Activated CD8-positive, alpha-beta T cell treated with anti-CD3 and anti-CD28 coated beads, Interleukin-2, amount 10 ng/mL, durations not matched to agents 7 days and 5 days (primary cell): Measurements from ENCODE around the gene SEC23A. TPM values are rescaled to one million over a fixed set of nuclear protein-coding genes. Genes with fewer than 3 reads are reported as not detected.

Source experiments
- ATAC-seq: fragments of 150-1000 bp; cut with Tn5 transposase; one replicate; pipeline ENCODE4 v1.10.0; 2021; ENCODE audit warnings: moderate library complexity
- CTCF ChIA-PET: fragments of 350-600 bp; sonication (Branson Sonifier 250); formaldehyde crosslinking; loops from one replicate; lab custom pipeline; 2021; ENCODE audit warnings: antibody characterized with exemption; lab: Charles Lee
- POLR2A ChIA-PET: fragments of 350-600 bp; sonication (Branson Sonifier 250); formaldehyde crosslinking; loops from one replicate; lab custom pipeline; 2021; ENCODE audit warnings: antibody characterized with exemption; lab: Charles Lee
- DNase-seq: peaks from one replicate; pipeline ENCODE4 v3.0.0-alpha.2; 2020
- H3K27ac Mint-ChIP-seq: one replicate; pipeline ENCODE4 v1.8.0; 2021; ENCODE audit warnings: mild to moderate bottlenecking, mixed read lengths
- H3K27me3 Mint-ChIP-seq: one replicate; pipeline ENCODE4 v1.8.0; 2021; ENCODE audit warnings: low read depth, mixed read lengths
- H3K36me3 Mint-ChIP-seq: one replicate; pipeline ENCODE4 v1.8.0; 2021; ENCODE audit warnings: low read depth, mixed read lengths
- H3K4me1 Mint-ChIP-seq: one replicate; pipeline ENCODE4 v1.8.0; 2021; ENCODE audit warnings: low read depth, mixed read lengths
- H3K4me3 Mint-ChIP-seq: one replicate; pipeline ENCODE4 v1.8.0; 2021; ENCODE audit warnings: mild to moderate bottlenecking, mixed read lengths
- H3K9me3 Mint-ChIP-seq: one replicate; pipeline ENCODE4 v1.8.0; 2022; ENCODE audit warnings: mixed read lengths; ENCODE audit not compliant: insufficient read depth
- total RNA-seq, 2 experiments: library from RNA; stranded (reverse); gene quantifications; one replicate each; pipeline ENCODE4 v1.2.3, GENCODE V29; 2021

SEC23A gene
- total RNA-seq, 2 experiments from 2014 or later: 48.2 to 50.2 TPM

DNA sequence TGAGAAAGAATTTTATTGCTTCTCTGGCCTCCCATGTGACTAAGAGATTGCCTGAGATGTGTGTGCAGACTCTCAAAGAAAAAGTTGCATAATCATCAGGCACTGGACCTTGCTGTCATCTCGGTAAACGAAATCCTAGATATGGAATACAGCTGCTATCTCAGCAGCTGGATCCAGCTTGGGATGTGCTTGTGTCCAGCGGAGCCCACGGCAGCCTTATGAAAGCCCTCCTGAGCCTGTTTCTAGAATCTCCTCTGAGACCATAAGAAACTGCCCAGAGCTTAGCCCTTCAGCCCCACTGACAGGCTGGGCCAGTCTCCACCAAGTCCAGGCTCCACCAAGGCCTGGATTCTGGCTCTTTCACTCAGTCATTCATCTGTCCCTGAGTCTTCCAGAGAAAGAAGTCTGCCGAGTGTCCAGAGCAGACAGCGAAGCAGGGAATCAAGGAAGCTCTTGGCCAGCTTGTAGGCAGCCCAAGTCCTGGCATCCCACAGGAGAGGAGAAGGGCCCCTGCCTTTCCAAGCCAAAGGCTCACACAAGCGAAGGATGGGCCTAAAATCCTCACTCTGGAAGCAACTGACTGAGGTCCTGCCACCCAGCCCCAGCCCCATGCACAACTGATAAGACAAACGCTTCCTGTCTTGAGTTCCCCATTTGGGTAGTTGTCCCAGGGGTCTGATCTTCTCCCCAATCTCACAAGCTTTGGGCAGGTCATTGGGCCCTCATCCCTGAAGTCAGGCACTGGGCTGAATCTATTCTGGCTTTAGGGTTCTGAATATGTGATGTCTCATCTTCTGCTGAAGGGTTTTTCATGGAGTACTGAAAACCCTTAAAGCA, 97.8 kb downstream of the SEC23A start:
- DNase-seq (no peak), ATAC-seq (no peak)
- Mint-ChIP-seq H3K9me3 (no peaks in the 10 kb centered on the region), H3K27ac (no peak overlapping the region), H3K4me1 (no peaks in the 10 kb centered on the region), H3K36me3 (no peaks in the 10 kb centered on the region), H3K4me3 (no peak overlapping the region), H3K27me3 (no peaks in the 10 kb centered on the region)
- CTCF ChIA-PET: no interaction called here
- POLR2A ChIA-PET: no interaction called here

- no peak overlapping the region for H3K27ac Mint-ChIP-seq
- ATAC-seq: no peak
- DNase-seq: no peak
- no peaks in the 10 kb centered on the region for H3K4me1 Mint-ChIP-seq
- peaks cover 2% of the 10 kb centered on the region for H3K27me3 Mint-ChIP-seq
- POLR2A ChIA-PET: no interaction called here
- no peaks in the 10 kb centered on the region for H3K36me3 Mint-ChIP-seq
- no peak overlapping the region for H3K4me3 Mint-ChIP-seq
- CTCF ChIA-PET: interaction anchor here (1.5 kb wide), 1 partner anchor 15 kb away, joined by 5 read pairs; no protein-coding TSS in a partner anchor
- no peaks in the 10 kb centered on the region for H3K9me3 Mint-ChIP-seq
These were observed 103.1 kb downstream of the SEC23A start for GRCh38 chr14:38999949-39000348.

DNA sequence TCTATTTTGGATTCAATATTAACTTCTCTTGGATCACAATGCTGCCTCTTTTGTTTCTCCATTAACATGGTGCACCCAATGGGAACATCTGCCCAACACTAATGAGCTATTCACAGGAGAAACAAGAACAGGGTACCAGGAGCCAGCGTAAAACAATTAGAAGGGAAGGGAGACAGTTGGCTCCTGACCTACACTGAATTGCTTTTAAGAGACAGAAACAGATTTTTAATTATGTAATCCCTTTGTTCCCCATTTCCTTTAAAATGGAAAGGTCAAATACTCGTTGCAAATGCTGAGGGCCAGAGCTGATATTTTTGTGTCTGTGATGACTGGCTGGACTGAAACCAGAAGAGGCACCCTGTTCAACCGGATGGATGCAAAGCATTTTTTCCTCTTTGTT, 108.3 kb downstream of the SEC23A start:
- Mint-ChIP-seq H3K4me3 (no peak overlapping the region), H3K9me3 (no peaks in the 10 kb centered on the region), H3K27ac (no peak overlapping the region), H3K4me1 (peaks cover 4% of the 10 kb centered on the region), H3K27me3 (peaks cover 14% of the 10 kb centered on the region), H3K36me3 (no peaks in the 10 kb centered on the region)
- ATAC-seq (no peak), DNase-seq (no peak)
- POLR2A ChIA-PET: no interaction called here
- CTCF ChIA-PET: no interaction called here

- H3K27me3 Mint-ChIP-seq: peaks cover 14% of the 10 kb centered on the region
- ChIA-PET POLR2A (no interaction called here), CTCF (no interaction called here)
- no peak for DNase-seq
- no peak overlapping the region for H3K27ac Mint-ChIP-seq
- ATAC-seq: no peak
- no peak overlapping the region for H3K4me3 Mint-ChIP-seq
- H3K9me3 Mint-ChIP-seq: no peaks in the 10 kb centered on the region
- peaks cover 8% of the 10 kb centered on the region for H3K4me1 Mint-ChIP-seq
- no peaks in the 10 kb centered on the region for H3K36me3 Mint-ChIP-seq
These were observed 109.1 kb downstream of the SEC23A start for GRCh38 chr14:38993981-38994380.

DNA sequence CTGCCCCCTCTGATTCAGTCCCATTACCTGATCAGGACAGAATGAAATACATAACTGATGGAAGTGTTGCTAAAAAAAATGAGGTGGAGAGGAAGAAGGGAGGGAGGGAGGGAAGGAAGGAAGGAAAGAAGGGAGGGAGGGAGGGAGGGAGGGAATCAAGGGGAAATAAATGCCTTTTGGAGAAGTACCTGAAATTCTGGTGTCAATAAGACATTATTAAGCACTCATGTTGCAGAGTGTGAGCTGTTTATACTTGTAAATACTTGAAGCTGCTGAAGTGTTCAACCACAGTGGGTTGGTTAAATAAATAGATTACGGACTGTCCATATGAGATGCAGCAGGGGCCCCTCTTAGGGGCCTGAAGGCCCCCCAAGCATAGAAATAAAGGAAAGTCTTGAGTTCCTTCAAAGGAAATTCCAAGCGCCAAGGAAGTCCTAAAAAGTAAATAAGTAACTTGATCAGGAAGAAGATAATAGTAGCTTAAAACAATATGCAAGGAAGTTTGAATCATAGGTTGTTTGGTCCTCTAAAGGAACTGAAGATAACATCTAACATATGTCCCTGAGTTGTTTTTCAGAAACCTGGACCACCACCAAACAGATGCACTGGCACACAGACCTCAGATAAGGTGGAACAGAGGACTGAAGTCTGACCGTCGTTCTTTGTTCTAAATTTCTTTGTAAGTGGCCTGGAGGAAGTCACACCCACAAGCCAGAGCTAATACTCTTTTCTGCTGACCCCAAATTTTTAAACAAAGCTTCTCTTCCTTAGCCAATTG, 110.8 kb downstream of the SEC23A start:
- H3K9me3 Mint-ChIP-seq: no peaks in the 10 kb centered on the region
- peaks cover 8% of the 10 kb centered on the region for H3K4me1 Mint-ChIP-seq
- H3K27me3 Mint-ChIP-seq: peaks cover 14% of the 10 kb centered on the region
- DNase-seq (no peak), ATAC-seq (no peak)
- no peak overlapping the region for H3K27ac Mint-ChIP-seq
- no peak overlapping the region for H3K4me3 Mint-ChIP-seq
- no peaks in the 10 kb centered on the region for H3K36me3 Mint-ChIP-seq
- POLR2A ChIA-PET: no interaction called here
- CTCF ChIA-PET: interaction anchor here (1.1 kb wide), 1 partner anchor 23 kb away, joined by 3 read pairs; no protein-coding TSS in a partner anchor

- peaks cover 14% of the 10 kb centered on the region for H3K27me3 Mint-ChIP-seq
- no peaks in the 10 kb centered on the region for H3K9me3 Mint-ChIP-seq
- ATAC-seq: no peak
- peaks cover 8% of the 10 kb centered on the region for H3K4me1 Mint-ChIP-seq
- no peaks in the 10 kb centered on the region for H3K36me3 Mint-ChIP-seq
- ChIA-PET CTCF (interaction anchor here (0.8 to 1.1 kb wide), 2 partner anchors 24 kb away, joined by 3 read pairs; no protein-coding TSS in a partner anchor), POLR2A (no interaction called here)
- no peak overlapping the region for H3K27ac Mint-ChIP-seq
- no peak for DNase-seq
- no peak overlapping the region for H3K4me3 Mint-ChIP-seq
These were observed 111.7 kb downstream of the SEC23A start for GRCh38 chr14:38991299-38991698.

DNA sequence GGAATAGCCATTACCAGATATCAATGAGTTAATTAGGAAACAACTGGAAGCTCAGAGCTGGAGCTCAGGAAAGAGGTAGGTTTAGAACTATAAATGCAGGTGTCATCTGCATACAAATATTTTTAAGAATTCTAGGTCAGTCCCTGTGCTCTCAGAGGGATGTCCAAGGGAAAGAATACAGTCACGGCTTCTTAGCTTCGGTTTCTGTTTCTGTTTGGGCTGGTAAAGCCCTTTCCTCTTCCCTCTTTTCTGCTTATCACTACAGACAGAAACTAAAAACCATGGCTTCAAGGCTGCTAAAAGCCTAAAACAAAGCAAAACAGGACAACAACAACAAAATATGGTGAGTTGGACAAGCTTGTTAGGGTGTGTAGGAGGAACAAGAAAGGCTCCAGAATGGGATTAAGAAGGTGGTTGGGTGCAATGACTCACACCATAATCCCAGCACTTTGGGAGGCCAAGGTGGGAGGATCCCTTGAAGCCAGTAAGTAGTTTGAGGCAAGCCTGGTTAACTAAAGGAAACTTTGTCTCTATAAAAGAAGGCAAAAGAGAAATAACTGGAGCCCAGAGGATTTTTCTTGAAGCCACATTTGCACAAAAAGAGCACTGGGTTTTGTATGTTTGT, 113.0 kb downstream of the SEC23A start:
- no peaks in the 10 kb centered on the region for H3K9me3 Mint-ChIP-seq
- ChIA-PET CTCF (interaction anchor here (0.7 to 0.8 kb wide), 2 partner anchors 25 to 26 kb away, joined by 3 read pairs; no protein-coding TSS in a partner anchor), POLR2A (no interaction called here)
- peaks cover 8% of the 10 kb centered on the region for H3K4me1 Mint-ChIP-seq
- peaks cover 12% of the 10 kb centered on the region for H3K27me3 Mint-ChIP-seq
- peak; percentile 24 for DNase-seq
- H3K36me3 Mint-ChIP-seq: no peaks in the 10 kb centered on the region
- no peak overlapping the region for H3K27ac Mint-ChIP-seq
- H3K4me3 Mint-ChIP-seq: no peak overlapping the region
- ATAC-seq: peak; percentile 75

GRCh38 chr14:38987781-38988180, 115.3 kb downstream of the SEC23A start:
- H3K27ac Mint-ChIP-seq: no peak overlapping the region
- no peak overlapping the region for H3K4me3 Mint-ChIP-seq
- peaks cover 8% of the 10 kb centered on the region for H3K4me1 Mint-ChIP-seq
- DNase-seq: no peak
- ChIA-PET POLR2A (no interaction called here), CTCF (no interaction called here)
- peaks cover 3% of the 10 kb centered on the region for H3K27me3 Mint-ChIP-seq
- no peaks in the 10 kb centered on the region for H3K36me3 Mint-ChIP-seq
- H3K9me3 Mint-ChIP-seq: no peaks in the 10 kb centered on the region
- ATAC-seq: no peak

- H3K9me3 Mint-ChIP-seq: no peaks in the 10 kb centered on the region
- ATAC-seq: no peak
- H3K27ac Mint-ChIP-seq: no peak overlapping the region
- ChIA-PET CTCF (interaction anchor here (1.2 kb wide), 1 partner anchor 33 kb away, joined by 4 read pairs; no protein-coding TSS in a partner anchor), POLR2A (no interaction called here)
- no peak for DNase-seq
- H3K36me3 Mint-ChIP-seq: no peaks in the 10 kb centered on the region
- H3K27me3 Mint-ChIP-seq: peaks cover 2% of the 10 kb centered on the region
- H3K4me3 Mint-ChIP-seq: no peak overlapping the region
- H3K4me1 Mint-ChIP-seq: no peaks in the 10 kb centered on the region
These were observed 120.2 kb downstream of the SEC23A start for GRCh38 chr14:38982837-38983236.

DNA sequence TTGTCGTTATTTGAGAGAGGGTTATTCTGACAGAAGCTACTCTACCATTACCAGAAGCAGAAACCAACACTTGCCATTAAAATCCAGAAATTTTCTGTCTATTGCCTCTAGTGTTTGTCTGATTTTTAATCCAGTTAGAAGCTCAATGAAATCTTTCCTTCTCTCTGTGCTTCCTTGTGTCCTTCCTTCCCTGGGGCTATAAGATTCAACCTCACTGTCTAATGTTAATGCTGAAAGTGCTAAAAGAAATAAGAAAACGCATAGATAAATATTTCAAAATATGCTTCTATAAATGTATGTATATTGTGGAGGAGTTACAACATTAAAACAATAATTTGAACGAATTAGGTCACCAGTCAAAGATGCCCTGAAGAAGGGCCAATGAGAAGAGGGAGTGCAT, 120.8 kb downstream of the SEC23A start:
- POLR2A ChIA-PET: no interaction called here
- H3K4me1 Mint-ChIP-seq: no peaks in the 10 kb centered on the region

More for the DNA sequence above, 120.8 kb downstream of the SEC23A start:
- Mint-ChIP-seq H3K4me3 (no peak overlapping the region), H3K27ac (no peak overlapping the region), H3K9me3 (no peaks in the 10 kb centered on the region), H3K27me3 (peaks cover 2% of the 10 kb centered on the region), H3K36me3 (no peaks in the 10 kb centered on the region)
- no peak for ATAC-seq
- CTCF ChIA-PET: no interaction called here
- no peak for DNase-seq
